Fibroblast of gingiva (primary cell): ENCODE measurements around the gene GSG1L.
A peak's percentile ranks its signal among the peaks of the same experiment; 100 is the strongest.

Experiments
- DNase-seq: peaks from one replicate; pipeline ENCODE4 v3.0.0-alpha.2; 2011; ENCODE audit warnings: low read depth

Gene GSG1L

GRCh38 chr16:27789150-27789549 lies 274.4 kb downstream of the GSG1L start:
- DNase-seq = no peak

GRCh38 chr16:27787665-27788064 lies 275.8 kb downstream of the GSG1L start:
- no peak for DNase-seq

DNA sequence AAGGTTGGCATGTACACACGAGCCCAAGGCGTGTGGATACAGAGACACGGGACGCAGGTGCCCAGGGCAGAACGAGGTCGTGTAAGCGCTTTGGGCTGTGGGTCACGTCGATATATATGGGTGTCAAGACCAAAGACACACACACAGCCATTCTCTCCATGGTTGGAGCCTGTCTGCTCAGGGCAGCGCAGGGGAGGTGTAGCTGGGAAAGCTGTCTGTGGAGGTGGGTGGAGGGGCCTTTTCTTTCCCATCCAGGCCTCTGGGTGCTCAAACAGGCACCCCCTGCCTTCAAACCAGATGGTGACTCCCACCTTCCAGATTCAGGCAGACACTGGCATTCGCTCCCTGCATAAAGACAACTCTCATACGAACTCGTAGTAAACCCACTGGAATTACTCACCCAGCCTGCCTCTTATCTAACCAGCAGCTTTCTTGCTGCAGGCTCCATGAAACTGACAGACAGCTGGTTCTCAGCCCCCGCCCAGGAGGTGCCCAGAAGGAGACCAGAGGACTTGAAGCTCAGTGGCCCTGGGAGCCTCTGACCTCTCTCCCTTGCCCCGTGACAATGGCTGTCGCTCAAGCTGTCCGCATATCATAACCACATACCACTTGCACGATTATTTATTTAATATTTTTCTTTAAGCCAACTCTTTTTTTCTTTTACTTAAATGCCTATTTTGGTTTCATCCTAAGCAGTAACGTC lies 276.4 kb downstream of the GSG1L start:
- DNase-seq = no peak

DNA sequence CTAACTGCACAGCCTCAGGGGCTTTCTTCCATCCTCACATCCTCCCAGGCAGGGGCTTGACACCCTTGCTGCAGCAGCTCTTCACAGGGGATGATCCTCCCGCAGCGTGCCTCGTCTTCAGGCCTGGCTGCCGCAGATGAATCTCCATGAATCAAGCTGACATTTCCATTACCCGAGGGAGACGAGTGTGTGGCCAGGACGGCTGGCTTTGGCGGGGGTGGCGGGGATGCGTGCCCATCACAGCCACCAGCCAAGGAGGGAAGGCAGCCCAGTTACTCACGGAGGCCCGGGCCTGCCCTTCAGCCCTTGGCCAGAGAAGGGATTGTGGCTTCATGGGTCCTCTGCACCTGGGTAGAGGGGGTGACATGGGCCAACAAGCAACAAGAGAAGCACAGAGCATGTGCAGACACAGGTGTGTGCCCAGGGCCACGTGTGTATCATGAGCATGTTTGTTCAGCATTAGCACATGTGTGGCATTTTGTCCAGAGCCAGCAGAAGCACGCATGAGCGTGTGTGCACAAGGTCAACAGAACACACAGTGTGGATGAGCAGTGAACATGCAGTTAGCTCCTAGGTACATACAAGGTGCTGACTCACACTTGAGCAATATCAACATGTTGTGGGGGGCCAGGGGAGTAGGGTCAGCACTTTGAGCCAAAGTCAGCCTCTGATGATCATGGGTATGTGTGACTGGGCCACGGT lies 277.1 kb downstream of the GSG1L start:
- DNase-seq = no peak

DNA sequence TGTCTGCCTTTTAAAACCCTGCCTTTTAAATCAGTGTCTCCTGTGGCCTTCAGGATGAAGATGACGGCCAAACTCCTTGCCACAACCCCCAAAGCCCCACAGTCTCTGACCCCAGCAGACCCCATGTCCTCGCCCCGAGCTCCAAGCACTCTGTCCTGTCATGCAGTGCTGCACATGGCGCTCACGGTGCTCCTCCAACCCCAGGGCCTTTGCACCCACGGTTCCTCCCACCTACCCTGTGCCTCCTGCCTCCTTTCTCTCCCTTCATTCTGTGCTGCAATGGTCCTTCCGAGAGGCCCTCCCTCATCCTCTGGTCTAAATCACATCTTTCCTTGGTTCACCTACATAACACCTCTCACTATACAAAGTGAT lies 278.2 kb downstream of the GSG1L start:
- DNase-seq = no peak

DNA sequence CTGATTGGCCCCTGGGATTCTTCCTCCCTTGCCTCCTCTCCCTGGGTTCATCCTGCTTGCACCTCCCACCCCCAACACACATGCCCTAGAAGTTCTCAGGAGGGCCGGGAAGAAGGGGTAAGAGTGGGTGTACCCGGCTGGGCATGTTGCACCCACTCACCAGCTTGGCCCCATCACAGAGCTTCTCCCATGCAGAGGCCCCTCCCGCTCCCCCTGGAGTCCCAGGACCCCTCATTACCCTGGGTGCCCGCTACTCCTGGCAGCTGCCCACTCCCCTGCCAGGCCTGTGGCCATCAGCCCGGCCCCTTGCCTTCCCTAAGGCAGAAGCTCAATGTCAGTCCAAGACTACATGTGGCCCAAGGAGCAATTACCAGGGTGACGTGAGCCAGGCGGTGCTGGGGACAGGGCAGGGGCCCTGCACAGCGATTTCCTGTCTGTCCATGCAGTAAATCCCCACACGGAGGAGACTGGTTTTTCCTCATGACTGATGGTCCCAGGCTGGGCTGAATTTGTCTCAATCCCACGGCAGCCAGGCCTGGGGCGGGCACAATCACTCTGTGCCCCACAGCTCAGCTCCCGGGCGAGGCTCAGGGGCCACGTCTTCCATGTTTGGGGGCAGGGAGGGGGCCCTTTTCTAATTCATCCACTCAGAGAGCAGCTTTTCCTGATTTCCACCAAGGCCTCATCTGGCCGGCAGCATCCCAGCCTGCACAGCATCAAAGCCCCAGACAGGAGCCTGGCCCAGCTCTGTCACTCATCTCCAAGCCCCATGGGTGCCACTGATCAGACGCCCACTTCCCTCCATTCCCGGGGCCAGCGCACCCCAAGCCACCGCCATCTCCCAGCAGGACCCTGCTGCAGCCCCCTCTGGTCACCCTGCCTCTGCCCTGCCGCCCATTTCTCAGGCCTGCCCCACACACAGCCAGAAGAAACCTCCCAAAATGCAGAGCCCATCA lies 278.9 kb downstream of the GSG1L start:
- no peak for DNase-seq

- DNase-seq = no peak
Measured at GRCh38 chr16:27781981-27782880, 281.3 kb downstream of the GSG1L start.

DNA sequence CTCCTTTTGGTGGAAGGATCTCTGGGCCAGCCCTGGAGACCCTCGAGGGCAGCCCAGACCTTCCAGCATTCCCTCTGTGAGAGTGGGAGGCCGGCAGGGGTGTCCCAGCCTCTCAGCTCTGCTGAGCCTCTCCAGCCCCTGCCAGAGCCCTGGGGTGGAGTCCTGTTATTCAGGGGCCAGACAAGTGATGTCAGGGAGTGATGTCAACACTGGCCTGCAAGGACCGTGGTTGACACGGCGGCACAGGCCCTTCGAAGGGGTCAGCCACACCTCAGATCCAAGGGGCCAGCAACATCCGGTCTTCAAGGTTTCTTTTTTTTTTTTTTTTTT lies 282.4 kb downstream of the GSG1L start:
- DNase-seq = no peak

DNA sequence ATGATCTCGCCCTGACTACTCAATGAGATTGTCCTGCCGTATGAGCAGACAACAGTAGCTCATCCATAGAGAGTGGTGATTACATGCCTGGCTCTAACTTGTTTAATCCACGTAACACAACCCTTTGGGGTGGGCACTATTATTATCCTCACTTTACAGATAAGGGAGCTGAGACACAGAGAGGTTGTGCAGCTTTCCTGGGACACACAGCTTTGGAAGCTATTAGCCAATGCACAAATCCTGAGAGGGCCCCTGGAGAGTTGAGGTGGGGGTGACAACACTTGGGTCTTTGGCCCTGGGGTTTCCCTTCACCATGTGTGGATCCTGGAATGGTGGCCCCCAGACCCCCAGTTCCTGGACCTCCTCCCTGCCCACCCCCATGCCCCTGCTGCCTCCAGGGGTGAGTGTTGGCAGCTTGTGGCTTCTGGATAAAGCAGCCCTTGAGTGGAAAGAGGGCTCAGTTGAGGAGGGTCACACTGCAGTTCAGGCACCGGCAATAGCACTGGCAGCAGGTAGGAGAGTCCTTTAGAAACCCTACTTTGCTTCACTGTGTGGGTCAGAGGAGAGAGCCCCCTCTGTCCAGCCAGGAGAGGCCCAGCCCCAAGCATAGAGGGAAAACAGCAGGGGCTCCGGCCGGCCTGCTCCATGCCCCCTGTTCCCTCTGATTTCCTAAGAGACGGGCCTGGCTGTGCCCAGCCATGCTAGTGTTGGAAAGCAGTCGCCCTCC lies 282.9 kb downstream of the GSG1L start:
- DNase-seq = no peak

GRCh38 chr16:27779641-27780164 lies 283.8 kb downstream of the GSG1L start:
- DNase-seq = peak; percentile 31

DNA sequence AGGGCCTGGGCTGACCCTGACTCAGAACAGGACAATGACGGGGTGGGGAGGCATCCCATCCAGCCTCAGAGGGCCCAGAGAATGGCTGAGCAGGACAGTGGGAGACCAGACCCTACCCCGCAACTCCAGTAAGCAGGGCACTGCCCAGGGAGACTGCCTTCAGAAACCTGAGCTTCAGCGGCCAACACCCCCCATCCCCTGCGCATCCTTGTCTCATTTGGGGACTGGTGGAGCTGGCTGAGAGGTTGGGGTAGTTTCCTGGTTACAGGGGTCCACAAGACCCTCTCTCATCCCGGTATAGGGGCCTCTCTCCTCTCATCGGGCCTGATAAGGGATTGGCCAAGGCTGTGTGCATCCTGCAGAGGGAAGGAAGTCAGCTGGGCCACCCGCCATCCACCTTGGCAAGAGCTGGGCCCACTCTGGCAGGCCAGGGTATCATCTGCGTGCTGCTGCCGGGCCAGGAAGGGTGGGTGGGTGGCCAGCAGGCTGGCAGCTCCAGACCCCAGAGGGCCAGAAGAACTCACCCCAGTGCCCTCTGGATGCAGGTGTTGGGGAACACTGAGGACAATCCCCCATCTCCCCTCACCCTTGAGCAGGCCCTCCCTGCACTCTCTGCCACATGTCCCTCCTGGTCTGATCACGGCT lies 284.5 kb downstream of the GSG1L start:
- no peak for DNase-seq

DNA sequence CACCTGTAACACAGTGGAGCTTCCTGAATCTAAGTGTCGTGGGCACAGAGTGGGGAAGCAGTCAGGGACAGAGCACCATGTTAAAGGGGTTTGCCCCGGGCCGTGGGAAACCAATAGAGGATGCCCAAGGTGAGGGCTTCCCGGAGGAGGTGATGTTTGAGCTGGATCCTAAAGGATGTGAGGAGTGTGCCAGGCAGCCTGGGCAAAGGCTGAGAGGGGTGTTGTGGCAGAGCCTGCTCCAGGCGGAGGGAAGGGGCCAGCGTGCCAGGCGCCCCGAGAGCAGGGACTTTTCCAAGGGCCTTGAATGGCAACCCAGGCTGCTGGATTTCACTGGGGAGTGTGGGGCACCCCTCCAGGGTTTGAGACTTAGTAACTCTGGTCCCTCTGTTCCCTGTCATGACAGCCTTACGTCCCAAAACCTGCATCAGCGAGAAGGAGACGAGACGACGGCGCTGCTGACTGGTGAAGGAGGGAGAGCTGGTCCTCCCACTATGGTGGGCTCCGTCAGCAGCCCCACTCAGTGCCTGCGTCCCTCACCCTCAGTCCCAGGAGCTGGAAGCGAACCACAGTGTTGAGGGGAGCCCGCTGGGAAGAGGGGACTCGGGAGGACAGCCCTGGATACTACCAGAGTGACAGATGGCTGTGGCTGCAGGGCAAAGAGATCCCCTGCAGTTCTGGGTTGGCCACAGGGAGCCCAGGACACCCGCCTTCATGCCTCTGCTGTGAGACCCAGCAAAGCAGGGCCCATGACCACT lies 285.2 kb downstream of the GSG1L start:
- no peak for DNase-seq

DNA sequence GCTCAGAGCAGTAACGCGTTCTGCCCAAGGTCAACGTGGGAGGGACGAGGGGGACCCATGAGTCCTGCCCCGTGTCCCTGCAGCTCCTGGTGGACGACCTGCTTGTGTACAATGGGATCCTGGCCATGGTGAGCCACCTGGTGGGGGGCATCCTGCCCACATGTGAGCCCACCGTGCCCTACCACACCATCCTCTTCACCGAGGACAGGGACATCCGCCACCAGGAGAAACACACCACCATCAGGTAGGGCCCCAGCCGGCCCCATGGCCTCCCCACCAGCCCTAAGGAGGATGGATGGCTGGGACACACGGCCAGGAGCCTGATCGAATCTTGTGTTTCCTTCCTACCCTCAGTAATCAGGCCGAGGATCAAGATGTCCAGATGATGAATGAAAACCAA lies 286.0 kb downstream of the GSG1L start:
- no peak for DNase-seq

- DNase-seq = no peak
Measured at GRCh38 chr16:27776556-27777225, 286.8 kb downstream of the GSG1L start.

DNA sequence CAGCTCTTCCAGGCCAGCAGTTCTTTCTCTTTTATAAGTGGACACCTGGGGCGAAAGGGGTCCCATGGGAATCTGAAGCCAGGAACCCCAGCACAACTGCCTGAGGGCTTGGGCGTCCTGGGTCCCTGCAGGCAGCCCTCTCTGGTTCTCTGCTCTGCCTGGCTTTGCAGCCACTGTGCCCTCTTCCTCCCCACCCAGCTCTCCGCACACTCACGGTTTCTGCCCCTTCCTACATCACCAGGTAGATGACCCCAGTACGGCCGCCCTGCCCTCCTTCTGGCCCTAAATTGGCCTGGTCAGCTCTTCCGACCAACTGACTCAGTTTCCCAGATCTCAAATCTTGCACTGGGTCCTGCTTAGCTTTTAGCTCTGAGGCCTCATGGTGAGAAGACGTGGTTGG lies 288.3 kb downstream of the GSG1L start:
- no peak for DNase-seq

DNA sequence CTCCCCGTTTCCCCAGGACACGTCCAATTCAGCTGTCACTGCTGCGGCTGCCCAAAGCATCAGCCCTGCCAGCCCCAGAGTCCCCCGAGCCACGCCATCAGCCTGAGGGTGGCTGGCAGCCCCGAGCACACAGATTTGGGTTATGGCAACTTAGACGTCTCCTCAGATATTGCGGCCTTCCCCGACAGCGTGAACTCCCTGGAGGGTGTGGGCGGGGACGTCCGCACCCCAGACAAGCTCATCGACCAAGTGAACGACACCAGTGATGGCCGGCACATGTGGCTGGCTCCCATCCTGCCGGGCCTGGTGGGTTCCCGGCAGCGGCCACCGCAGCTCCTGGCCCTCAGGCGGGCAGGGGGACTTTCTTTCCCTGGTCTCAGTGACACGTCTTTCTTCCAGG lies 288.7 kb downstream of the GSG1L start:
- no peak for DNase-seq

DNA sequence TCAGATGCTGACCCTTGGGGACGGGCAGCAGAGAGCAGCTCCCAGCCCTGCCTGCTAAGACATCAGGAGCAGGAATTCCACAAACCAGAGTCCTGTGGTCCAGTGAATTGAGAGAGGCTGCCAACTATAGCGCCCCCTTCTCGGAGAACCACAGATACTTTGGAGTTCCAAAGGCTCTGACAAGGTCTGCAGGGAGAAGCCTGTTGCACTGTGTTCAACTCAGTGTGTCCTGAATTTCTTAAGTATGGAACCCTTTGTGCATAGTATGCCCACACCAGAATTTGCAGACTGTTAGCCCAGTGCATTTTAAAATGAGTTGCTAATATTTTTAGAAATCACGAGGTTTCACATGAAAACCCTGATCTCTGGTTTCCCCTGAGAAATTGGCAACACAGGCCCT lies 290.2 kb downstream of the GSG1L start:
- DNase-seq = no peak

GRCh38 chr16:27772093-27772825 lies 291.3 kb downstream of the GSG1L start:
- no peak for DNase-seq
